Brain microvascular endothelial cell (primary cell): ENCODE measurements around the gene PCSK9.

ENCODE experiments used
- DNase-seq: peaks from one replicate; pipeline ENCODE4 v3.0.0-alpha.2; 2020
- H3K27ac ChIP-seq: fragments of 250-450 bp; sonication (Bioruptor Pico); 2 replicates; pipeline ENCODE4 v1.5.1; 2020; ENCODE audit warnings: mild to moderate bottlenecking, moderate library complexity
- H3K27me3 ChIP-seq: fragments of 250-450 bp; sonication (Bioruptor Pico); replicated peaks from 2 replicates; pipeline ENCODE4 v1.5.1; 2020; ENCODE audit warnings: mild to moderate bottlenecking
- H3K36me3 ChIP-seq: fragments of 250-450 bp; sonication (Bioruptor Pico); replicated peaks from 2 replicates; pipeline ENCODE4 v1.5.1; 2020; ENCODE audit warnings: mild to moderate bottlenecking
- H3K4me3 ChIP-seq: 2 replicates; pipeline ENCODE4 v1.5.1; 2011; ENCODE audit warnings: low read depth, mild to moderate bottlenecking, control low read depth, low read length, moderate library complexity
- in situ Hi-C: cut with HindIII; loops from 2 replicates; pipeline ENCODE4 v1.10.0; 2017; ENCODE audit warnings: low sequenced_read_pairs, low pct_ligation_motif_present
- TF ChIP-seq, protein P1 (sequence below): IDR thresholded peaks from 2 replicates; pipeline ENCODE4 v1.5.1; 2011; ENCODE audit warnings: low read depth, mild to moderate bottlenecking, moderate library complexity, low read length, control low read depth, inconsistent platforms; ENCODE audit errors: missing control alignments

PCSK9 gene

DNA sequence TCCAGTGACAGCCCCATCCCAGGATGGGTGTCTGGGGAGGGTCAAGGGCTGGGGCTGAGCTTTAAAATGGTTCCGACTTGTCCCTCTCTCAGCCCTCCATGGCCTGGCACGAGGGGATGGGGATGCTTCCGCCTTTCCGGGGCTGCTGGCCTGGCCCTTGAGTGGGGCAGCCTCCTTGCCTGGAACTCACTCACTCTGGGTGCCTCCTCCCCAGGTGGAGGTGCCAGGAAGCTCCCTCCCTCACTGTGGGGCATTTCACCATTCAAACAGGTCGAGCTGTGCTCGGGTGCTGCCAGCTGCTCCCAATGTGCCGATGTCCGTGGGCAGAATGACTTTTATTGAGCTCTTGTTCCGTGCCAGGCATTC is 24.2 kb downstream of the PCSK9 start:
- TF ChIP-seq, protein P1, sequence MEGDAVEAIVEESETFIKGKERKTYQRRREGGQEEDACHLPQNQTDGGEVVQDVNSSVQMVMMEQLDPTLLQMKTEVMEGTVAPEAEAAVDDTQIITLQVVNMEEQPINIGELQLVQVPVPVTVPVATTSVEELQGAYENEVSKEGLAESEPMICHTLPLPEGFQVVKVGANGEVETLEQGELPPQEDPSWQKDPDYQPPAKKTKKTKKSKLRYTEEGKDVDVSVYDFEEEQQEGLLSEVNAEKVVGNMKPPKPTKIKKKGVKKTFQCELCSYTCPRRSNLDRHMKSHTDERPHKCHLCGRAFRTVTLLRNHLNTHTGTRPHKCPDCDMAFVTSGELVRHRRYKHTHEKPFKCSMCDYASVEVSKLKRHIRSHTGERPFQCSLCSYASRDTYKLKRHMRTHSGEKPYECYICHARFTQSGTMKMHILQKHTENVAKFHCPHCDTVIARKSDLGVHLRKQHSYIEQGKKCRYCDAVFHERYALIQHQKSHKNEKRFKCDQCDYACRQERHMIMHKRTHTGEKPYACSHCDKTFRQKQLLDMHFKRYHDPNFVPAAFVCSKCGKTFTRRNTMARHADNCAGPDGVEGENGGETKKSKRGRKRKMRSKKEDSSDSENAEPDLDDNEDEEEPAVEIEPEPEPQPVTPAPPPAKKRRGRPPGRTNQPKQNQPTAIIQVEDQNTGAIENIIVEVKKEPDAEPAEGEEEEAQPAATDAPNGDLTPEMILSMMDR: no peak
- H3K36me3 ChIP-seq: peaks cover 5% of the 10 kb centered on the region
- H3K27me3 ChIP-seq: no peaks in the 10 kb centered on the region
- no peak for DNase-seq
- H3K27ac ChIP-seq: no peak overlapping the region
- in situ Hi-C loops: no loop called here
- no peak overlapping the region for H3K4me3 ChIP-seq

DNA sequence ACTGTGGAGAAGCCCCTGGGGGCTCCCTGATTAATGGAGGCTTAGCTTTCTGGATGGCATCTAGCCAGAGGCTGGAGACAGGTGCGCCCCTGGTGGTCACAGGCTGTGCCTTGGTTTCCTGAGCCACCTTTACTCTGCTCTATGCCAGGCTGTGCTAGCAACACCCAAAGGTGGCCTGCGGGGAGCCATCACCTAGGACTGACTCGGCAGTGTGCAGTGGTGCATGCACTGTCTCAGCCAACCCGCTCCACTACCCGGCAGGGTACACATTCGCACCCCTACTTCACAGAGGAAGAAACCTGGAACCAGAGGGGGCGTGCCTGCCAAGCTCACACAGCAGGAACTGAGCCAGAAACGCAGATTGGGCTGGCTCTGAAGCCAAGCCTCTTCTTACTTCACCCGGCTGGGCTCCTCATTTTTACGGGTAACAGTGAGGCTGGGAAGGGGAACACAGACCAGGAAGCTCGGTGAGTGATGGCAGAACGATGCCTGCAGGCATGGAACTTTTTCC is 24.8 kb downstream of the PCSK9 start:
- Histone ChIP-seq H3K4me3 (no peak overlapping the region), H3K27me3 (no peaks in the 10 kb centered on the region), H3K36me3 (peaks cover 8% of the 10 kb centered on the region), H3K27ac (no peak overlapping the region)
- no peak for DNase-seq
- in situ Hi-C loops: no loop called here
- TF ChIP-seq, protein P1: peak; percentile 3

DNA sequence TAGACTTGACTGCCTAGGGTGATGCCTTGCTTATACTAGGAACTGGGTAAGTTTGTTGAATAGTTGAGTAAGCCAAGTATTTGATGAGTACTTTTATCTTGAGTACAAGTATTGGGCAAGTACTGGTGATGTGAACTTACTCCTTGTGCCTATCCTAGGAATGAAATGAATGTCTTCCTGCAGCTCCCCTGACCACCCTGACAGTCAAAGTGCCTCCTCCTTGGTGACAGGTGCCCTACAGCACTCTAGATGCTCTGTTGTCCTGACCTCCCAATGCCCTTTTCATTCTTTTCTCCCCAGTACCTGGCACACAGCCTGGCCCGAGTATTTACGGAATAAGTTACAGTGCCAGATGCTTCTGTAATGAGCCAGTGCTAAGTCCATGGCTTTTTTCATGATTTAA is 25.5 kb downstream of the PCSK9 start:
- H3K36me3 ChIP-seq: peaks cover 12% of the 10 kb centered on the region
- DNase-seq: no peak
- no peaks in the 10 kb centered on the region for H3K27me3 ChIP-seq
- TF ChIP-seq, protein P1: no peak
- H3K27ac ChIP-seq: no peak overlapping the region
- H3K4me3 ChIP-seq: no peak overlapping the region
- in situ Hi-C loops: no loop called here

DNA sequence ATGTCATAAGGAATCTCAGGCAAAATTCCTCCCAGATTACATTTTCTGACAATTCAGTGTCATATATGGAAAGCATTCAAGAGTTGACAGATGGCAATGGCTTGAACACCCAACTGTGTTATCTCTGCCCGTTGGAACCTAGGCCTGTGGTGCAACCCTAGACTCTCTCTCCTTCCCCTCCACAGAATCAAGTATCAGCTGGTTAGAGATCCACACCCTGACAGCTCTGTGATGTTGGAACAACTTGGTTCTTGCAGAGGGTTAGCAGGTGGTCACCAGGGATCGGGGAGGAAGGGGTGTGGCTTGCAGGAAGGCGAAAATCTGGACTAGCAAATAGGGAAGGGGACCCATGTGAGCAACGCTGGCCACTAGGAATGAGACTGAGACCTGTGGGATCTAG is 26.3 kb downstream of the PCSK9 start:
- no peak for DNase-seq
- Histone ChIP-seq H3K27ac (no peak overlapping the region), H3K36me3 (peaks cover 13% of the 10 kb centered on the region), H3K27me3 (no peaks in the 10 kb centered on the region), H3K4me3 (no peak overlapping the region)
- in situ Hi-C loops: no loop called here
- TF ChIP-seq, protein P1: no peak

DNA sequence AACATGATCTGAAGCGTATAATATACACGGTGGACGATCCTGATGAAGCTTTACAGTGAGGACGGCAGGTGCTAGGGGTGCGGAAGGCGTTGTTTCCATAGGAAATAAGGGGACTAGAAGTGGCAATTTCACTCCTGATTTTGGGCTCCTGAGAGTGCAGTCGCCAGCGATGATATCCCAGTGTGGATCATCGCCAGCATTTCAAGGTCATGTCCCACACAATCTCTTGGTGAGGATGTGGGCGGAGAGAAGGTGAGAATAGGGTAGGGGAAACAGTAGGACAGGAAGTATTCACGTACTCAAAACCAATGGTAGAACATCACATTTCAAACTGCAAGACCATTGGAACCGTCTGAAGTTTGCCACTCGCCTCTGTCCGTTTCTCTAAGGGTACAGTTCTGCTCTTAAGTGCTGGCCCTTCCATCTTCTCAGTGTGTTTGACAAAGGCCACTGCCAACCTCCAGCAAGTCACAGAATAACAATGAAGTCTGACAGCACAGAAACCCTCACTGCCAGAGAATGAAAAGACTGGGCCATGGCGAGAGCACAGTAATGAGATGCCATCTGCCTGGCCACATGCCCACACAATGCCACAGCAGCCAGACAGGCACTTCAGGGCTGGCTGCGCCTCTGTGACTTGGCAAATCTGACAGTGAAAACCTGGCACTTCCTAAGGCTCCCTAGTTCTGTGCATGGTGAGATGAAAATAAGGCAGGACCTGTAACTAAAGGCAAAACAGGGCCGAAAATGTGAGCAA is 27.9 kb downstream of the PCSK9 start:
- Histone ChIP-seq H3K4me3 (no peak overlapping the region), H3K27ac (no peak overlapping the region), H3K27me3 (no peaks in the 10 kb centered on the region), H3K36me3 (peaks cover 27% of the 10 kb centered on the region)
- in situ Hi-C loops: no loop called here
- no peak for DNase-seq
- TF ChIP-seq, protein P1: no peak

DNA sequence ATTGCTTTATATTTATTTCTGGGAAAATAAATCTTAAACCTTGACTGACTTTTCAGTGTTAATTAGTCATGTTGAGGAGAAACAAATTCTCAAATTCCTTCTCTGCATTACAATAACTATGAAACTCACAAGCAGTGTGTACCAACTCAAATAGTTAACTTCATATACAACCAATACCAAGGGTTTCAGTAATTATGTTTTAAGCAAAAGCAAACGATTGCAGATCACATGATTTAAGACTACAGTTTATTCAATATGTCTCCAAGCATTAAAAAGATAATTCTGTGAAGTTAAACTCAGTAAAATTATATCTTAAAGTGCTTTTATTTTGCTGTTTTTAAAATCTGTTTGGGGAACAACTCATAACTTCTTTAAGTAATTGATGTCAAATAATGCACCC is 28.6 kb downstream of the PCSK9 start:
- no peak for DNase-seq
- H3K27ac ChIP-seq: no peak overlapping the region
- peaks cover 34% of the 10 kb centered on the region for H3K36me3 ChIP-seq
- no peak overlapping the region for H3K4me3 ChIP-seq
- TF ChIP-seq, protein P1: no peak
- in situ Hi-C loops: no loop called here
- no peaks in the 10 kb centered on the region for H3K27me3 ChIP-seq
